Breast epithelium (tissue), 4 donors: Measurements from ENCODE around the gene CDC14B. TPM values are rescaled to one million over a fixed set of nuclear protein-coding genes. Genes with fewer than 3 reads are reported as not detected.
A peak's percentile ranks its signal among the peaks of the same experiment; 100 is the strongest.

Experiments used
- DNase-seq, 2 donors: peaks; one replicate each; pipeline ENCODE4 v3.0.0-alpha.2; 2019; ENCODE audit warnings: low spot score in 2 of 2
- H3K27ac ChIP-seq, 2 donors: fragments of 200-600 bp; sonication (generic) in 1 of 2; one replicate each; pipeline ENCODE4 v1.5.1; 2016 to 2019; ENCODE audit warnings: mild to moderate bottlenecking in 1 of 2
- H3K27me3 ChIP-seq, 2 donors: fragments of 200-600 bp; sonication (generic) in 1 of 2; one replicate each; pipeline versions ENCODE4 v1.5.1 to v1.6.0; 2017 to 2019; ENCODE audit warnings: control low read depth in 1 of 2, mild to moderate bottlenecking in 1 of 2
- H3K36me3 ChIP-seq: fragments of 200-600 bp; one replicate; pipeline ENCODE4 v1.5.1; 2019
- H3K4me1 ChIP-seq, 2 donors: fragments of 200-600 bp; sonication (generic); one replicate each; pipeline ENCODE4 v1.5.1; 2016 to 2019; ENCODE audit warnings: control low read depth in 1 of 2
- H3K4me3 ChIP-seq, 3 donors: fragments of 200-600 bp; sonication (generic); 1 replicate in 2 of 3; 2 replicates in 1 of 3; pipeline ENCODE4 v1.5.1; 2016 to 2019; ENCODE audit warnings: mild to moderate bottlenecking in 3 of 3, moderate library complexity in 2 of 3
- H3K9me3 ChIP-seq, 2 donors: fragments of 200-600 bp; sonication (generic) in 1 of 2; one replicate each; pipeline ENCODE4 v1.5.1; 2016 to 2019; ENCODE audit warnings: control low read depth in 1 of 2
- CTCF ChIP-seq, 3 donors: fragments of 450-650 bp; IDR thresholded peaks; one replicate each; pipeline ENCODE4 v1.5.1; 2016 to 2017; ENCODE audit warnings: antibody characterized with exemption in 3 of 3, mild to moderate bottlenecking in 3 of 3, moderate library complexity in 3 of 3
- POLR2A ChIP-seq: fragments of 450-650 bp; IDR thresholded peaks from one replicate; pipeline ENCODE4 v1.6.1; 2016; ENCODE audit warnings: antibody characterized with exemption, mild to moderate bottlenecking, moderate library complexity
- POLR2AphosphoS5 ChIP-seq, 3 donors: sonication (generic); formaldehyde crosslinking; IDR thresholded peaks; one replicate each; pipeline ENCODE4 v1.6.1; 2017; ENCODE audit warnings: antibody characterized with exemption in 3 of 3
- intact Hi-C: fragments of 100-400 bp; cut with DNase I; formaldehyde crosslinking; loops from one replicate; pipeline ENCODE4 v1.15.1; 2023; ENCODE audit warnings: low total_unique reads
- total RNA-seq, 3 donors: library from RNA; depleted of rRNA; stranded (reverse); fragments of >200 nt; gene quantifications; one replicate each; pipeline ENCODE4 v1.1.0, GENCODE V29; 2016

Gene CDC14B
- total RNA-seq, 3 donors from 2014 or later, result 22.0 to 33.4 (median 23.9) TPM

- H3K27ac ChIP-seq, result peak overlapping the region; percentile 95 to 96
- H3K36me3 ChIP-seq, result no peaks in the 10 kb centered on the region
- H3K4me1 ChIP-seq, result no peaks in the 10 kb centered on the region
- H3K9me3 ChIP-seq, result no peaks in the 10 kb centered on the region
- peak overlapping the region; percentile 84 to 91 (median 86) for H3K4me3 ChIP-seq
- H3K27me3 ChIP-seq, result no peaks in the 10 kb centered on the region
- intact Hi-C loops, result no loop called here
- peak; percentile 43 to 77 for DNase-seq
- TF ChIP-seq POLR2A, result no peak
- peak in 2 of 3 donors; percentile 29 to 50 for TF ChIP-seq POLR2AphosphoS5 (IDR thresholded peaks at IDR 0.05)
- TF ChIP-seq CTCF (IDR thresholded peaks at IDR 0.05), result peak; percentile 55 to 58 (median 58)
Observed at GRCh38 chr9:96566498-96567202, 53.0 kb downstream of the CDC14B start.

DNA sequence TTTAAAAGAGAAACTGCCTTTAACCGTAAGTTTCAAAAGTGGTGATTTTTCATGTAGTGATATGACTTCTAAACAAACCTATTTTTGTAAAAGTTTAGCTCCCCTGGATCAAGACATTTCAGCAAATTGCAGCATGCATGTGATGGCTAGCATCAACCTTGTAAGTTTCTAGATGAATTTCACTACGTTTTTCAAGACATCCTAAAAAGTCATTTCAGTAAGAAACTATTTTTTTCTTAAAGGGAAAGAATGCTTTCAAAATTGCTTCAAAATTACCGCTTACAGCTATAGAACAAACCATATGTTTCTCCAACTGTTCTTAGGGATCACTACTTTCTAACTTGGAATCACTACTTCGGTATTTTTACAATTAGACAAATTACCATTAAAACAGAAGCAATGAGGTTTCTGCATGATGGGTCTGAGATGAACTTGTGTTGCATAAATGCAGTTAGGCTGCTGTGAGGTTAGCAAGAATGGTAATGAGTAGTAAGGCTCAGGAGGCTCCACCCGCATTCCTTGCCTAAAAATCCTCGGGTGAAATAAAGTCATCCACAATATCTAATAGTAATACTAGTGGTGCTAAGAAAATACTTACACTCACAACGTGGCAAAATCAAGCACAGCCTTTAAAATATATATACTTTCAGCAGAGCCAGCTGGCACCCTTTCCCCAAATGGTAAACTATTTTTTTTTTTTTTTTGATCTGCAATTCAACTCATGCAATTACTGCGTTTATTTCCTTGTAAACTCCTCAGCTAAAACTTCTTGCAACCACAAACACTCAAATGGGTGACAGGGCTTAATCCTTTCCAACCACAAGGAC, 53.8 kb downstream of the CDC14B start:
- Histone ChIP-seq H3K4me3 (peak overlapping the region; percentile 84 to 91 (median 86)), H3K36me3 (no peaks in the 10 kb centered on the region), H3K27me3 (no peaks in the 10 kb centered on the region), H3K9me3 (no peaks in the 10 kb centered on the region), H3K4me1 (no peaks in the 10 kb centered on the region), H3K27ac (peak overlapping the region; percentile 95 to 96)
- TF ChIP-seq POLR2AphosphoS5 (IDR thresholded peaks at IDR 0.05), result no peak
- no peak for TF ChIP-seq CTCF (IDR thresholded peaks at IDR 0.05)
- TF ChIP-seq POLR2A, result no peak
- DNase-seq, result no peak
- intact Hi-C loops, result no loop called here

GRCh38 chr9:96564217-96564616, 55.4 kb downstream of the CDC14B start:
- intact Hi-C loops, result no loop called here
- H3K36me3 ChIP-seq, result no peaks in the 10 kb centered on the region
- DNase-seq, result no peak

GRCh38 chr9:96559339-96559943, 60.2 kb downstream of the CDC14B start:
- H3K9me3 ChIP-seq, result no peaks in the 10 kb centered on the region
- DNase-seq, result no peak
- no peak for TF ChIP-seq POLR2AphosphoS5 (IDR thresholded peaks at IDR 0.05)
- no peak for TF ChIP-seq POLR2A
- TF ChIP-seq CTCF (IDR thresholded peaks at IDR 0.05), result no peak
- no peak overlapping the region for H3K27ac ChIP-seq
- intact Hi-C loops, result no loop called here
- H3K27me3 ChIP-seq, result no peaks in the 10 kb centered on the region
- H3K4me3 ChIP-seq, result no peak overlapping the region
- peaks cover 7% of the 10 kb centered on the region for H3K36me3 ChIP-seq
- no peaks in the 10 kb centered on the region for H3K4me1 ChIP-seq

More at GRCh38 chr9:96564217-96564616, 55.4 kb downstream of the CDC14B start:
- H3K9me3 ChIP-seq, result no peaks in the 10 kb centered on the region
- no peaks in the 10 kb centered on the region for H3K27me3 ChIP-seq
- TF ChIP-seq POLR2A, result no peak
- H3K4me1 ChIP-seq, result no peaks in the 10 kb centered on the region
- no peak overlapping the region for H3K4me3 ChIP-seq
- H3K27ac ChIP-seq, result no peak overlapping the region

DNA sequence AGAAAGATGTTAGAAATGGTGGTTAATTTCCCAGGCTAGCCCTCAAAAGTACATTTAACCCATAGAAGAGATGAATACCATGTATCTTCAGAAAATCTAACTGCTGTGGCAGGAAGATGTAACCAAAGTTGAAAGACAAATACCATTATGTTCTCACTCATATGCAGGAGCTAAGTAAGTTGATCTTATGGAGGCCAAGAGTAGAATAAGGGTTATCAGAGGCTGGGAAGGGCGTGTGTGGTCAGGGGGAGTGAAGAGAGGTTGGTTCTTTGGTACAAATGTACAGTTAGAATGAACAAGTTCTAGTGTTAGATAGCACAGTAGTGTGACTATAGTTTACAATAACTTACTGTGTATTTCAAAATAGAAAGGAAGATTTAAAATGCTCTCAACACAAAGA, 61.7 kb downstream of the CDC14B start:
- Histone ChIP-seq H3K27ac (no peak overlapping the region), H3K9me3 (no peaks in the 10 kb centered on the region), H3K4me1 (no peaks in the 10 kb centered on the region), H3K36me3 (peaks cover 7% of the 10 kb centered on the region), H3K27me3 (no peaks in the 10 kb centered on the region), H3K4me3 (no peak overlapping the region)
- intact Hi-C loops, result no loop called here
- DNase-seq, result no peak
- TF ChIP-seq POLR2AphosphoS5 (IDR thresholded peaks at IDR 0.05) (no peak), POLR2A (no peak), CTCF (IDR thresholded peaks at IDR 0.05) (no peak)
